Right lobe of liver (tissue), 6 donors: Measurements from ENCODE around the gene TRIM50. TPM values are rescaled to one million over a fixed set of nuclear protein-coding genes. Genes with fewer than 3 reads are reported as not detected.

Source experiments
- ATAC-seq, 4 donors: fragments of 200-7000 bp; cut with Tn5 transposase; one replicate each; pipeline ENCODE4 v1.9.1; 2020; ENCODE audit warnings: mild to moderate bottlenecking in 4 of 4, moderate library complexity in 4 of 4
- DNase-seq, 3 donors: peaks; one replicate each; pipeline ENCODE4 v3.0.0-alpha.2; 2020
- H3K27ac ChIP-seq, 3 donors: fragments of 200-600 bp; one replicate each; pipeline ENCODE4 v1.8.0; 2022
- H3K27me3 ChIP-seq, 2 donors: fragments of 200-600 bp; one replicate each; pipeline ENCODE4 v1.8.0; 2022
- H3K36me3 ChIP-seq, 4 donors: fragments of 200-600 bp; sonication (generic) in 1 of 4; one replicate each; pipeline versions ENCODE4 v1.5.1 to v1.8.0; 2017 to 2022; ENCODE audit warnings: control low read depth in 1 of 4
- H3K4me1 ChIP-seq, 4 donors: fragments of 200-600 bp; sonication (generic) in 1 of 4; one replicate each; pipeline versions ENCODE4 v1.5.1 to v1.8.0; 2017 to 2022; ENCODE audit warnings: control low read depth in 1 of 4
- H3K4me3 ChIP-seq, 3 donors: fragments of 200-600 bp; one replicate each; pipeline ENCODE4 v1.8.0; 2022
- H3K9me3 ChIP-seq, 4 donors: fragments of 200-600 bp; sonication (generic) in 1 of 4; one replicate each; pipeline versions ENCODE4 v1.5.1 to v1.8.0; 2017 to 2022; ENCODE audit warnings: control low read depth in 1 of 4
- POLR2A ChIP-seq: fragments of 450-650 bp; IDR thresholded peaks from one replicate; pipeline ENCODE4 v1.6.1; 2017; ENCODE audit warnings: antibody characterized with exemption, mild to moderate bottlenecking
- WGBS: methylation state at CpG from one replicate; pipeline ENCODE4 v1.1.6; 2018; ENCODE audit warnings: low coverage, low lambda C conversion rate; ENCODE audit not compliant: insufficient coverage; ENCODE audit errors: missing lambda C conversion rate; 5-methylcytosine and 5-hydroxymethylcytosine counted together
- intact Hi-C, 2 donors: fragments of 100-400 bp; cut with DNase I; formaldehyde crosslinking; loops; one replicate each; pipeline versions ENCODE4 v1.11.2 to v1.14.1; 2022
- total RNA-seq, 6 experiments: library from RNA; depleted of rRNA in 2 of 6; stranded (reverse); fragments of >200 nt in 2 of 6; fragmentation: NEBNext Ultra II Directional in 3 of 6; extraction: Animal tissue kit (Norgen Biotek cat#: 25700) in 3 of 6; gene quantifications; one replicate each; pipeline versions ENCODE4 v1.1.0 to v1.2.4, GENCODE V29; 2016 to 2023
- TF ChIP-seq, protein P1 (sequence below), 4 donors: fragments of 200-600 bp in 3 of 4; fragments of 450-650 bp in 1 of 4; IDR thresholded peaks; one replicate each; pipeline versions ENCODE4 v1.5.1 to v1.8.0; 2016 to 2022; ENCODE audit warnings: antibody characterized with exemption in 4 of 4, mild to moderate bottlenecking in 2 of 4
- donor health status: DM: no; HTN: yes; CAD: no.
- donor health status: DM: no; HTN: no; CAD: no.
- donor health status: DM: no; HTN: no; CAD: no.
- donor health status: DM: no; HTN: yes; CAD: no.
- donor health status: DM: no; HTN: yes; CAD: no.

Gene TRIM50
- total RNA-seq, 6 experiments from 2014 or later: 0.11 to 0.56 TPM; not detected in 4

DNA sequence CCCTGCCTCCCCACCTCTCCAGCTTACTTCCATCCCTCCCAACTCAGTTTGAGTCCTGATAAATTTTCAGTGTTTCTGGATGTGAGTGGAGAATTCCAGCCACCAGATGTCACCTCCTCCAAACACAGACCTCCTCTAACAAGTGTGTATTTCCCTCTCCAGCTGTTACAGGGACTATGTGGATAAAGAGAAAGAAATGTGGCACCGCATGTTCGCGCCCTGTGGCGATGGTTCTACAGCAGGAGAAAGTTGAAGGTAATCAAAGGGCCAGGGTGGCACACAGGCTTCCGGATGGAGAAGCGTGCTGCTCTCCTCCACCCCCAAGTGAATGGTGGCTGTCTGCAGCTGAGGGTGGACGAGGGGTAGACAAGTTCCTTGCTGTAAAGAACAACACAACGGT is 14.8 kb upstream of the TRIM50 start:
- H3K27me3 ChIP-seq: no peaks in the 10 kb centered on the region
- no peak overlapping the region for H3K4me3 ChIP-seq
- intact Hi-C loops: loop anchor here (10.0 kb wide), 2 partner anchors 92 to 102 kb away; partner anchors contain the start of gene FZD9 (in 1 of the 2)
- no peaks in the 10 kb centered on the region for H3K9me3 ChIP-seq
- ATAC-seq: peak; percentile 76 to 90 (median 78)
- peaks cover 0 to 37% (median 5%) of the 10 kb centered on the region in 4 donors for H3K4me1 ChIP-seq
- 34% methylated on average over 7 of the region's 8 CpGs for WGBS
- DNase-seq: no peak
- no peak overlapping the region for H3K27ac ChIP-seq
- no peak for TF ChIP-seq POLR2A
- TF ChIP-seq, protein P1, sequence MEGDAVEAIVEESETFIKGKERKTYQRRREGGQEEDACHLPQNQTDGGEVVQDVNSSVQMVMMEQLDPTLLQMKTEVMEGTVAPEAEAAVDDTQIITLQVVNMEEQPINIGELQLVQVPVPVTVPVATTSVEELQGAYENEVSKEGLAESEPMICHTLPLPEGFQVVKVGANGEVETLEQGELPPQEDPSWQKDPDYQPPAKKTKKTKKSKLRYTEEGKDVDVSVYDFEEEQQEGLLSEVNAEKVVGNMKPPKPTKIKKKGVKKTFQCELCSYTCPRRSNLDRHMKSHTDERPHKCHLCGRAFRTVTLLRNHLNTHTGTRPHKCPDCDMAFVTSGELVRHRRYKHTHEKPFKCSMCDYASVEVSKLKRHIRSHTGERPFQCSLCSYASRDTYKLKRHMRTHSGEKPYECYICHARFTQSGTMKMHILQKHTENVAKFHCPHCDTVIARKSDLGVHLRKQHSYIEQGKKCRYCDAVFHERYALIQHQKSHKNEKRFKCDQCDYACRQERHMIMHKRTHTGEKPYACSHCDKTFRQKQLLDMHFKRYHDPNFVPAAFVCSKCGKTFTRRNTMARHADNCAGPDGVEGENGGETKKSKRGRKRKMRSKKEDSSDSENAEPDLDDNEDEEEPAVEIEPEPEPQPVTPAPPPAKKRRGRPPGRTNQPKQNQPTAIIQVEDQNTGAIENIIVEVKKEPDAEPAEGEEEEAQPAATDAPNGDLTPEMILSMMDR (IDR thresholded peaks at IDR 0.05): peak; percentile 54 to 69 (median 59)
- H3K36me3 ChIP-seq: no peaks in the 10 kb centered on the region

DNA sequence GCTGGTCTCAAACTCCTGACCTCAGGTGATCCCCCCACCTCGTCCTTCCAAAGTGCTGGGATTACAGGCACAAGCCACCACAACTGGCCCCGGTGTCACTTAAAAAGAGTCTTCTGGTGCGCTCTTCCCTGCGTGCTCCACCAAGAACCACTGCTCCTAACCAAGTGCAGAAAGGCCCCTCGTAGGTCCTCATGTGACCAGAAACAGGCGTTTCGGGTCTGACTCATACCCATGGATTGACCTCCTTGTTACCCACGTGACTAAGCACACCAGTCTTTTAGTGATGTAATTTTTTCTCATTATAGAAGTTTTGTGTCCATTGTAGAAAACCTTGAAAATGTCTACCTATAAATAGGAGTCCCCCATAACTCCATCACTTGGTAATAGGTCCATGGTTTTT is 14.0 kb upstream of the TRIM50 start:
- H3K9me3 ChIP-seq: no peaks in the 10 kb centered on the region
- TF ChIP-seq POLR2A: no peak
- TF ChIP-seq, protein P1 (IDR thresholded peaks at IDR 0.05): no peak
- no peaks in the 10 kb centered on the region for H3K27me3 ChIP-seq
- intact Hi-C loops: loop anchor here (10.0 kb wide), 2 partner anchors 93 to 103 kb away; partner anchors contain the start of gene FZD9 (in 1 of the 2)
- no peak overlapping the region for H3K4me3 ChIP-seq
- DNase-seq (no peak), ATAC-seq (no peak)
- H3K27ac ChIP-seq: no peak overlapping the region
- 38% methylated on average over 7 of the region's 8 CpGs for WGBS
- H3K36me3 ChIP-seq: no peaks in the 10 kb centered on the region
- H3K4me1 ChIP-seq: peaks cover 0 to 37% (median 5%) of the 10 kb centered on the region in 4 donors

DNA sequence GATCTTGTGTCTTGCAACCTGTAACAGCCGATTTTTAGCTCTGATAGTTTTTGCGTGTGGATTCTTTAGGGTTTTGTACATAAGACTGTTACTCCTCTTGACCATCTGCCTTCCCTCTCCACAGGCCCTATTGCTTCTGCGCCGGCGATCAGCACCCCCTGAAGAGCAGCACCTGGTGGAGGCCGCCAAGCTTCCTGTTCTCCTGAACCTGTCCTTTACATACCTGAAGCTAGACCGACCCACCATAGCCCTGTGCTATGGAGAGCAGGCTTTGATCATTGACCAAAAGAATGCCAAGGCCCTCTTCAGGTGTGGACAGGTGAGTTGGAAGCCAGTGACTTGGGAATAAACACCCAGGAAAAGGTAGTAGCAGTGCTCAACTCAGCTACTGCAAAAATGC is 12.6 kb upstream of the TRIM50 start:
- Histone ChIP-seq H3K36me3 (no peaks in the 10 kb centered on the region), H3K27ac (no peak overlapping the region), H3K27me3 (no peaks in the 10 kb centered on the region), H3K9me3 (no peaks in the 10 kb centered on the region), H3K4me1 (peaks cover 0 to 32% (median 2%) of the 10 kb centered on the region in 4 donors), H3K4me3 (no peak overlapping the region)
- intact Hi-C loops: loop anchor here (10.0 kb wide), 2 partner anchors 94 to 104 kb away; partner anchors contain the start of gene FZD9 (in 1 of the 2)
- DNase-seq: no peak
- no peak for TF ChIP-seq POLR2A
- TF ChIP-seq, protein P1 (IDR thresholded peaks at IDR 0.05): no peak
- 80% methylated on average over 7 of the region's 7 CpGs for WGBS
- ATAC-seq: no peak

DNA sequence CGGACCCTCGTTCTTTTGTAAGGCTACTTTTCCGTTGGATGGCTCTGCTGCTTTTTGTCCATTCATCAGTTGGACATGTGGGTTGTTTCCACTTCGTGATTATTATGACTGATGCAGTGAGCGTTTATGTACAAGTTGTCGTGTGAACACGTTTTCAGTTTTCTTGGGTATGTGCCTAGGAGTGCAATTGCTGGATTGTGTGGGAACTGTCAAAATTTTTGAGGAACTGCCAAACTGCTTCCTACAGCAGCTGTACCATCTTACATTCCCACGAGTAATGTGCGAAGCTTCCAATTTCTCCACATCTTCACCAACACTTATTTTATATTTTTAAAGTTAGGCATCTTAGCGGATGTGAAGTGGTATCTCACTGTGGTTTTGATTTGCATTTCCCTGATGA is 10.4 kb upstream of the TRIM50 start:
- H3K9me3 ChIP-seq: no peaks in the 10 kb centered on the region
- no peaks in the 10 kb centered on the region for H3K36me3 ChIP-seq
- H3K27me3 ChIP-seq: no peaks in the 10 kb centered on the region
- DNase-seq: no peak
- intact Hi-C loops: no loop called here
- 66% methylated on average over 10 of the region's 10 CpGs for WGBS
- no peak for TF ChIP-seq POLR2A
- TF ChIP-seq, protein P1 (IDR thresholded peaks at IDR 0.05): no peak
- no peak overlapping the region for H3K4me3 ChIP-seq
- H3K27ac ChIP-seq: no peak overlapping the region
- peaks cover 0 to 10% (median 0%) of the 10 kb centered on the region in 4 donors for H3K4me1 ChIP-seq
- ATAC-seq: no peak
